ENCODE results near the gene EID1. TPM values are rescaled to one million over a fixed set of nuclear protein-coding genes. Genes with fewer than 3 reads are reported as not detected.

Gene EID1
- total and polyA plus RNA-seq, 9 of the 15 experiments (the other 6 are each of a cell fraction or from before 2014, with no cell fraction given), result 46.5 to 211 (median 143) TPM

DNA sequence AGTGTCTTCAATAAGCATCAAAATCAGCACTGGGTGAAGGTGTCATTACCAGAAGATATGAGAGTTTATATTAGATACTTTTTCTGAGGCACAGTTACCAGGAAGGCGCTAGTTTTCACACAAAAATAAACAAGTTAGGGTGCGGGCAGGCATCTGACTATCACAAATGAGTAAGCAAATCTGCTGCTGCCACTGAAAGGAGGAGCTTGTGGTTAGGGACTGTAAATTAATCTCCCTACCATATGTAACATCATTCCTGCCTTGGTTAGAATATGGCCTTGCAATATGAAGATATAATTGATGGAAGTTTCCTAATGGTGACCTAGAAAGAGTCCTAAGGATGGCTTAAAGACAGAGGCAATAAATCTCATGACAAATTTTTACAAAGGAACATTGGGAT, 19.5 kb upstream of the EID1 start:
- H3K4me2 ChIP-seq (ENCODE audit: insufficient read depth, low read length), result peak overlapping the region; percentile 36
- no peaks in the 10 kb centered on the region for H3K79me2 ChIP-seq (ENCODE audit: control insufficient read depth, insufficient read depth, low read length)
- DNase-seq (ENCODE audit: extremely low read depth in 1 of 4, low spot score in 3 of 4) (peak; percentile 31 to 76 (median 50)), FAIRE-seq (peak; percentile 89), ATAC-seq (peak; percentile 86)
- peak overlapping the region; percentile 75 for H2AFZ ChIP-seq (ENCODE audit: low read depth, low read length)
- H3K36me3 ChIP-seq (ENCODE audit: control insufficient read depth, insufficient read depth, low read length), result no peaks in the 10 kb centered on the region
- no peaks in the 10 kb centered on the region for H3K9me1 ChIP-seq (ENCODE audit: control insufficient read depth, insufficient read depth, low read length)
- peaks cover 0 to 22% of the 10 kb centered on the region in 2 experiments; a peak in 4 of 5 replicates for H3K4me1 ChIP-seq (replicated peaks in 1 of 2; ENCODE audit: control insufficient read depth in 2 of 2, insufficient read depth in 2 of 2, low read length in 2 of 2)
- BruUV-seq (replicated peaks), result no TSS peak
- no peaks in the 10 kb centered on the region for H4K20me1 ChIP-seq (replicated peaks; ENCODE audit: control insufficient read depth, insufficient read depth, low read length)
- WGBS (ENCODE audit: insufficient coverage, low coverage, missing lambda C conversion rate), result 4% methylated on average over 2 of the region's 2 CpGs
- H3K4me3 ChIP-seq, result no peak overlapping the region
- intact Hi-C loops (cut with micrococcal nuclease) (loop anchor here (5.0 kb wide), 2 partner anchors 46 to 141 kb away; partner anchors contain the start of gene CEP152), in situ Hi-C loops (cut with MboI) (loop anchor here (10.0 kb wide), 1 partner anchor 1286 kb away; no protein-coding TSS in a partner anchor)
- peak overlapping the region; percentile 47; the same call in 2 of the 3 replicates for H3K27ac ChIP-seq (ENCODE audit: extremely low read depth, low read depth, low read length)
- H3K27me3 ChIP-seq (ENCODE audit: control insufficient read depth in 2 of 2, insufficient read depth in 2 of 2, low read length in 2 of 2), result no peaks in the 10 kb centered on the region
- POLR2A ChIA-PET, result interaction anchor here (1.8 kb wide), 1 partner anchor 12 kb away, joined by 9 read pairs; no protein-coding TSS in a partner anchor
- 0 out of 4 replicates have a peak overlapping the region, but pooled peaks of 1 of the 2 experiments have one; percentile 18 for H3K9ac ChIP-seq (ENCODE audit: insufficient read depth in 1 of 2, low read depth in 2 of 2, low read length in 2 of 2)
- CTCF ChIA-PET (ENCODE audit: low intra/inter-chr PET ratio), result interaction anchor here (0.6 kb wide), 1 partner anchor 1327 kb away, joined by 3 read pairs; no protein-coding TSS in a partner anchor
- H3K9me3 ChIP-seq (replicated peaks; ENCODE audit: control insufficient read depth, insufficient read depth, low read depth, low read length), result no peaks in the 10 kb centered on the region
- TF ChIP-seq BMI1 (IDR thresholded peaks at IDR 0.05; ENCODE audit: low read length) (no peak), ARID1B (IDR thresholded peaks at IDR 0.05) (peak; percentile 80), DPF2 (IDR thresholded peaks at IDR 0.05) (peak; percentile 84), GATAD2B (IDR thresholded peaks at IDR 0.05; ENCODE audit: borderline replicate concordance) (no peak), ZNF253 (CRISPR knock-in tag; conservative IDR thresholded peaks at IDR 0.05) (no peak), MTA3 (IDR thresholded peaks at IDR 0.05; ENCODE audit: borderline replicate concordance) (0 out of 2 replicates have a peak, but pooled peaks have one; percentile 54), MAFK (IDR thresholded peaks at IDR 0.05; ENCODE audit: low read length) (peak; percentile 82), POU5F1 (IDR thresholded peaks at IDR 0.05; ENCODE audit: borderline replicate concordance, low read depth, low read length, partially characterized antibody) (no peak), ESRRA (IDR thresholded peaks at IDR 0.05; ENCODE audit: borderline replicate concordance, low read depth) (peak; percentile 85; the same call in 1 of the 2 replicates), ZFPM2 (CRISPR knock-in tag; IDR thresholded peaks at IDR 0.05) (no peak), POLR2H (tag; IDR thresholded peaks at IDR 0.05; ENCODE audit: low read depth) (no peak), NR2C2 (CRISPR knock-in tag; IDR thresholded peaks at IDR 0.05) (no peak), NR2C2 (tag; IDR thresholded peaks at IDR 0.05) (0 out of 2 replicates have a peak, but pooled peaks have one; percentile 2), KDM1A (IDR thresholded peaks at IDR 0.05) (peak; percentile 44 to 57), CBFA2T3 (IDR thresholded peaks at IDR 0.05) (peak; percentile 73), TBL1XR1 (IDR thresholded peaks at IDR 0.05; ENCODE audit: low read length in 2 of 2) (peak in 1 of 2 experiments; percentile 25; a peak in 1 of 4 replicates), STAT5A (IDR thresholded peaks at IDR 0.05; ENCODE audit: borderline replicate concordance, low read length) (peak; percentile 42; the same call in 1 of the 2 replicates), ZNF224 (CRISPR knock-in tag; IDR thresholded peaks at IDR 0.05) (no peak), PHF20 (IDR thresholded peaks at IDR 0.05; ENCODE audit: partially characterized antibody) (no peak), TCF7L2 (IDR thresholded peaks at IDR 0.05; ENCODE audit: low read depth, low read length) (no peak), LEF1 (IDR thresholded peaks at IDR 0.05) (peak; percentile 55; the same call in 1 of the 2 replicates), FOXJ2 (tag; IDR thresholded peaks at IDR 0.05) (peak; percentile 74; the same call in 1 of the 2 replicates)
- TF ChIP-seq, protein P1, sequence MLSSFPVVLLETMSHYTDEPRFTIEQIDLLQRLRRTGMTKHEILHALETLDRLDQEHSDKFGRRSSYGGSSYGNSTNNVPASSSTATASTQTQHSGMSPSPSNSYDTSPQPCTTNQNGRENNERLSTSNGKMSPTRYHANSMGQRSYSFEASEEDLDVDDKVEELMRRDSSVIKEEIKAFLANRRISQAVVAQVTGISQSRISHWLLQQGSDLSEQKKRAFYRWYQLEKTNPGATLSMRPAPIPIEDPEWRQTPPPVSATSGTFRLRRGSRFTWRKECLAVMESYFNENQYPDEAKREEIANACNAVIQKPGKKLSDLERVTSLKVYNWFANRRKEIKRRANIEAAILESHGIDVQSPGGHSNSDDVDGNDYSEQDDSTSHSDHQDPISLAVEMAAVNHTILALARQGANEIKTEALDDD (IDR thresholded peaks at IDR 0.05), result peak; percentile 91
- TF ChIP-seq, protein P2, sequence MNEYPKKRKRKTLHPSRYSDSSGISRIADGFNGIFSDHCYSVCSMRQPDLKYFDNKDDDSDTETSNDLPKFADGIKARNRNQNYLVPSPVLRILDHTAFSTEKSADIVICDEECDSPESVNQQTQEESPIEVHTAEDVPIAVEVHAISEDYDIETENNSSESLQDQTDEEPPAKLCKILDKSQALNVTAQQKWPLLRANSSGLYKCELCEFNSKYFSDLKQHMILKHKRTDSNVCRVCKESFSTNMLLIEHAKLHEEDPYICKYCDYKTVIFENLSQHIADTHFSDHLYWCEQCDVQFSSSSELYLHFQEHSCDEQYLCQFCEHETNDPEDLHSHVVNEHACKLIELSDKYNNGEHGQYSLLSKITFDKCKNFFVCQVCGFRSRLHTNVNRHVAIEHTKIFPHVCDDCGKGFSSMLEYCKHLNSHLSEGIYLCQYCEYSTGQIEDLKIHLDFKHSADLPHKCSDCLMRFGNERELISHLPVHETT (CRISPR knock-in tag; conservative IDR thresholded peaks at IDR 0.05 in 1 of 2, IDR thresholded peaks at IDR 0.05 in 1 of 2), result peak in 1 of 2 experiments; percentile 38; a peak in 2 of 4 replicates
